T-helper 1 cell treated with Interleukin-12 subunit alpha and Interleukin-12 subunit beta and Interleukin-4 antibody, amounts not matched to agents 30 μg/mL and 1 μg/mL, for 36 hours (primary cell): ENCODE measurements around the gene ATG2B.

ENCODE experiments used
- H3K27ac Mint-ChIP-seq: one replicate; pipeline ENCODE4 v1.8.0; 2021; ENCODE audit warnings: mild to moderate bottlenecking, mixed read lengths
- H3K27me3 Mint-ChIP-seq: one replicate; pipeline ENCODE4 v1.8.0; 2021; ENCODE audit warnings: low read depth, mixed read lengths
- H3K36me3 Mint-ChIP-seq: one replicate; pipeline ENCODE4 v1.8.0; 2021; ENCODE audit warnings: low read depth, mixed read lengths
- H3K4me1 Mint-ChIP-seq: one replicate; pipeline ENCODE4 v1.8.0; 2021; ENCODE audit warnings: low read depth, mixed read lengths
- H3K4me3 Mint-ChIP-seq: one replicate; pipeline ENCODE4 v1.8.0; 2021; ENCODE audit warnings: mild to moderate bottlenecking, moderate library complexity, mixed read lengths
- H3K9me3 Mint-ChIP-seq: one replicate; pipeline ENCODE4 v1.8.0; 2021; ENCODE audit warnings: mixed read lengths

The ATG2B gene

DNA sequence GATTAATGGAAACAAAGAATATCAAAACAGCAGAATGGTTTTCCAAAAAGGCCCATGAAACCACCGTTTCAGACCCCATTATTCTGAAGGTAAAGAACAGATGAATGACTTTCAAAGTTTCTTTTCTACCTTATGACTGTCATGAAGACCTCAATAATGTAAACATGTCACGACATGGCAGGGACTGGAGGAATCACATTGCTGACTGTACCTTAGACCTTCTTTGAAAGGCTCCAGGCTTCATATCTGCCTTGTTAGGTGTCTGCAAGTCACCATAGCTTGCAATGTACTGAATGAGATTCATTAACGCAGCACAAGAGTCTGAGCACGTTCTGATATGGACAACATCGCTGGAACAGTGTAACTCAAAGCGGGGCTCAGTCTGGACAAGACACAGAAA lies 52.2 kb downstream of the ATG2B start:
- peaks cover 17% of the 10 kb centered on the region for H3K36me3 Mint-ChIP-seq
- no peaks in the 10 kb centered on the region for H3K4me1 Mint-ChIP-seq
- no peaks in the 10 kb centered on the region for H3K27me3 Mint-ChIP-seq
- H3K9me3 Mint-ChIP-seq = no peaks in the 10 kb centered on the region
- H3K4me3 Mint-ChIP-seq = no peak overlapping the region
- H3K27ac Mint-ChIP-seq = no peak overlapping the region

DNA sequence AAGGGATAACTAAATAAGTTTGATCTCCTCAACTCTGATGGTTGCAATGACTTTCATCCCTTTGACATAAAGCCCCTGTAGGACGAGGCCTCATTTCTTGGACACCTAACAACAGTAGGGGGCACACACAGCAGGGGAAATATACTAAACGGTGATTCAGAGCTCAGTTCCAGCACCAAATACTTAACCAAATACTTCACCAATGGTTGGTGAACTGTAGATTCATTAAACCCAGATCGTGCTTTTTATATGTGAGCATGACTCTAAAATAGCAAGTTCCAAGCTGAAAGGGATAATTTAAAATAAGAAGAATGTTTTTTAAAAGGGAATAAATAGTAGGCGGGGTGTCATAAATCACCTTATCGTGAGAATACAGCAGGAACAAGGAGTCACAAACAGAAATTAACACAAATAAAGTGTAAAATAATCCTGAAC lies 53.2 kb downstream of the ATG2B start:
- H3K9me3 Mint-ChIP-seq = no peaks in the 10 kb centered on the region
- H3K36me3 Mint-ChIP-seq = peaks cover 18% of the 10 kb centered on the region
- no peak overlapping the region for H3K4me3 Mint-ChIP-seq
- no peaks in the 10 kb centered on the region for H3K27me3 Mint-ChIP-seq
- H3K27ac Mint-ChIP-seq = peak overlapping the region; percentile 47
- H3K4me1 Mint-ChIP-seq = no peaks in the 10 kb centered on the region

DNA sequence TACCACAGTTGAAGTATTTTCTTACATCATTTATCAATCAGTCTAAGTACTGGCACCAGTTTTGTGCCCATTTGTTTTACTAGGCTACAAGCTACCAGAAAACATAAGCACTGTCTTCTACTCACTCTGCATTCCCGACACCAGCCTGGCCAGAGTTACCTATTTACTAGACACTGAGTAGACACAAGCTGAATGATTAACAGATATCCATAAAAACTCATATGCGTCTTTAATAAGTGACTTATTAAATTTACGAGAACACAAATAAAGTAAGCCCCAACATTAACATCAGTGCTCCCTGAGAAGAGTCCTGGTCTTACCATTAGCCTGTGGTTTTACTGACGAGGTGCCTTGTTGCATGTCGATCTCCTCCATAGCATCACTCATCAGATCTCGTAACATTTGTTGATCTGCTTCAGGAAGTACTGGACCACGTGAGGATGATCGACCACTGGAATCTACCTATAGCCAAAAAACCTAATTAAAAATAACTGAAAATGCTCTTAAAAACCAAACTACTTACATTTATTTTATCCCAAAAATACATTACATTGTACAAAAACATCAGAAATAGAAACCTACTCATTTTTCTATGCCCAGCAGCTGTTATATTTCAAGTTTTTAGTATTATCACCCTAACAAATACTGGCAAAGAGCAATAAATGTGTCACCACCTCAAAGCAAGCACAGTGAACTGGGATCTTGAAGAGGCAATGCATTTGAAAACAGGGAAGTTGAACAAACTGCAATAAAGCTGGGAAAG lies 53.8 kb downstream of the ATG2B start:
- H3K4me3 Mint-ChIP-seq = no peak overlapping the region
- peaks cover 20% of the 10 kb centered on the region for H3K36me3 Mint-ChIP-seq
- no peaks in the 10 kb centered on the region for H3K9me3 Mint-ChIP-seq
- H3K27ac Mint-ChIP-seq = no peak overlapping the region
- no peaks in the 10 kb centered on the region for H3K27me3 Mint-ChIP-seq
- H3K4me1 Mint-ChIP-seq = no peaks in the 10 kb centered on the region

DNA sequence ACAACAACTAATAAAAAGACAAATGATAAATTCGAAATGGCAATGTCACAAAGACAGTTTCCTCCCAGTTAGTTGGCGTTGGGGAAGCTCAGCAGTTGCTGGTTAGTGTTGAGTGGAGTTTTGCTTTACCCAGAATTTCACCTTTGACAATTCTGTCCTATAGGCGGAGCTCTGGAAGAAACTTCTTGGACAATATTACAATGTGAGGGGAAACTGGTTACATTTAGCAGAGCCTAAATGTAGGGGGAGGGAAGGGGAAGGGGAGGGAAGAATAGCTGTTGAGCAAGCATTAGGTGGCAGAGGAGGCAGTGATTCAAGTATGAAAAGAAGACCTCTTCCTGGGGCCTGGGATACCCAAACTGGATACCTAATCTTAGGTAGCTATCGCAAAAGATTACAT lies 55.7 kb downstream of the ATG2B start:
- H3K9me3 Mint-ChIP-seq = no peaks in the 10 kb centered on the region
- H3K27ac Mint-ChIP-seq = no peak overlapping the region
- no peak overlapping the region for H3K4me3 Mint-ChIP-seq
- H3K27me3 Mint-ChIP-seq = no peaks in the 10 kb centered on the region
- peaks cover 18% of the 10 kb centered on the region for H3K36me3 Mint-ChIP-seq
- no peaks in the 10 kb centered on the region for H3K4me1 Mint-ChIP-seq

DNA sequence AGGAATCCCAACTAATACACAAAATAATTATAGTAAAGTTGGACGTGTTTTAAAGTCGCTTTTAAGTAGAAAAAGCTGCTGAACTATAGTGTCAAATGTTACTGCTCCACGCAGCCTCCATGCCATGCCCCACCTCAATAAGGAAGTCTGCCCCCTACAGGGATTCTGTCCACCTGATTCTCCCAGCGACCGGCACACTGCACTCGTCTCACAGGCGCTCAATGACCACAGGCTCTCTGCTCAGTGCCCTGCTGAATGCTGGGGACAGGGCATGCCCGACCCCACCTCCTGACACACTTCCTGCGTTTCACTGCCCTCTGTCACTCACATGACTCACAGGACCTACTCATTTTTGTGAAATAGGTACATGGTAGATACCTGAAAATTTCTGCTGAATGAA lies 58.2 kb downstream of the ATG2B start:
- no peaks in the 10 kb centered on the region for H3K27me3 Mint-ChIP-seq
- H3K4me1 Mint-ChIP-seq = no peaks in the 10 kb centered on the region
- H3K4me3 Mint-ChIP-seq = no peak overlapping the region
- no peaks in the 10 kb centered on the region for H3K9me3 Mint-ChIP-seq
- peaks cover 19% of the 10 kb centered on the region for H3K36me3 Mint-ChIP-seq
- H3K27ac Mint-ChIP-seq = no peak overlapping the region

DNA sequence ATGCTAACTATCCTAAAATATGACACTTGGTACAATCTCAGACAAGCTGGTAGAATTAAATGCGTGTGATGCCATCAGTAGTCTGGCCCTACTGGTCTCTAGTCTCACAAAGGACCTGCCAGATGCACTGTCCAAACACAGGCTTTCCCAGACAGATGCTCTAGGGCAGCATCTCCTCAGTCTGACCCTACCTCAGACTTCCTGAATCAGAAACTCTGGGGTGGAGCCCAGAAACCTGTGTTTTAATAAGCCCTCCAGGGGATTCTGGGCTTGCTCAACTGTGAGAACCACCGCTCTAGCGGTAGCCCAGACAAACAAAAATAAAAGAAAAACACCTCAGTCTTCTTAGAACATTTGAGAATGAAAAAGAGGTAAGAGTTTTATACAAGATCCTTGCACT lies 59.2 kb downstream of the ATG2B start:
- no peaks in the 10 kb centered on the region for H3K27me3 Mint-ChIP-seq
- no peaks in the 10 kb centered on the region for H3K4me1 Mint-ChIP-seq
- H3K36me3 Mint-ChIP-seq = peaks cover 17% of the 10 kb centered on the region
- H3K27ac Mint-ChIP-seq = no peak overlapping the region
- no peaks in the 10 kb centered on the region for H3K9me3 Mint-ChIP-seq
- no peak overlapping the region for H3K4me3 Mint-ChIP-seq

DNA sequence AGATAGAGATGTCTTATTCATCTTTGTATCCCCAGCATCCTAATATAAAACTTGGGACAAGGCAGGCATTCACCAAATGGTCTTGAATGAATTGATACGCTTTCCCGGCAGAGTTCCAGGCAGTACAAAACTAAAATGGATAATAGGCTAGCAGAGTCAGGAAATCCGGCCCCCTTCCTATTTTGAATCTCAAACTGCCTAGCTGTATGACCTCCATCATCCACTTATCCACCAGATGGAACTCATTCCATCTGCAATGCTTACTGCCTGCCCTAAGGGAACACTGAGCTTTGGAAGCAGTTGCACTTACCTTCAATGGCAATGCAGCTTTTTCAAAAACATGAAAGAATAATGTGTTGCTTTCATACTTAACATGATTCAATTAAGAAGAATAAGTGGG lies 63.7 kb downstream of the ATG2B start:
- H3K4me1 Mint-ChIP-seq = no peaks in the 10 kb centered on the region
- H3K36me3 Mint-ChIP-seq = peaks cover 12% of the 10 kb centered on the region
- H3K27ac Mint-ChIP-seq = no peak overlapping the region
- no peaks in the 10 kb centered on the region for H3K27me3 Mint-ChIP-seq
- no peaks in the 10 kb centered on the region for H3K9me3 Mint-ChIP-seq
- H3K4me3 Mint-ChIP-seq = no peak overlapping the region

DNA sequence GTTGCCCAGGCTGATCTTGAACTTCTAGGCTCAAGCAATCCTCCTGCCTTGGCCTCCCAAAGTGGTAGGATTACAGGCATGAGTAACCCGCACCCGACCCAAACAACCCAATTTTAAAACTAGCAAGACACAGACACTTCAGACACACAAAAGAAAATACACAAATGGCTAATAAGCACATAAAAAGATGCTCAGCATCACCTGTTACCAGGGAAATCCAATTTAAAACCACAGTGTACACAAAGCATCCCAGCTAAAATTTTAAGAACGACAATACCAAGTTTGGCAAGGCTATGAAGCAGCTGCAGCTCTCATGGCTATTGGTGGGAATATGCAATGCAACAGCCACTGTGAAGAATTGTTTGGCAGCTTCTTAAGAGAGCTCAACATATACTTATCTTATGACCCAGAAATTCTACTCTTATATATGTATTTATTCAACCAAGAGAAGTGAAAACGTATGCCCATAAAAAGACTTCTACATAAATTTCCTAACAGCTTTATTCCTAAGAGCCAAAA lies 65.1 kb downstream of the ATG2B start:
- H3K36me3 Mint-ChIP-seq = peaks cover 16% of the 10 kb centered on the region
- H3K4me1 Mint-ChIP-seq = no peaks in the 10 kb centered on the region
- H3K27ac Mint-ChIP-seq = no peak overlapping the region
- H3K27me3 Mint-ChIP-seq = no peaks in the 10 kb centered on the region
- no peaks in the 10 kb centered on the region for H3K9me3 Mint-ChIP-seq
- no peak overlapping the region for H3K4me3 Mint-ChIP-seq

DNA sequence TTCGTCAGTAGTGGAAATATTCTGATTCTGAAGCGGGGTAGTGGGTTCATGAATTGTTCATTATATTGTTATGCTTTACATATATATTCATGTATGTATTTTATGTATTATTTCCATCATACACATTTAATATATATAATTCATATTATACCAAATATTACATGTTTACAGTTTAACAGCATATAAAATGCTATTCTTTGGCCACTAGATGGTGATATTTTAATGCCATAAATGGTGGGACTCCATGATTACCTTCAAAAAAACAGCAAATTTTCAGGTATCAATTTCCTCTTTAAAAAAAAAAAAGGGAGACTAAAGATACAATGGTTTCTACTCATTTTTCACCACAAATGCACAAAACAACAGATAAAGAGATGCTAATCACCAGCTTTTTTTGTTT lies 66.1 kb downstream of the ATG2B start:
- H3K27me3 Mint-ChIP-seq = no peaks in the 10 kb centered on the region
- H3K4me3 Mint-ChIP-seq = no peak overlapping the region
- no peaks in the 10 kb centered on the region for H3K9me3 Mint-ChIP-seq
- H3K27ac Mint-ChIP-seq = no peak overlapping the region
- H3K4me1 Mint-ChIP-seq = no peaks in the 10 kb centered on the region
- peaks cover 15% of the 10 kb centered on the region for H3K36me3 Mint-ChIP-seq

DNA sequence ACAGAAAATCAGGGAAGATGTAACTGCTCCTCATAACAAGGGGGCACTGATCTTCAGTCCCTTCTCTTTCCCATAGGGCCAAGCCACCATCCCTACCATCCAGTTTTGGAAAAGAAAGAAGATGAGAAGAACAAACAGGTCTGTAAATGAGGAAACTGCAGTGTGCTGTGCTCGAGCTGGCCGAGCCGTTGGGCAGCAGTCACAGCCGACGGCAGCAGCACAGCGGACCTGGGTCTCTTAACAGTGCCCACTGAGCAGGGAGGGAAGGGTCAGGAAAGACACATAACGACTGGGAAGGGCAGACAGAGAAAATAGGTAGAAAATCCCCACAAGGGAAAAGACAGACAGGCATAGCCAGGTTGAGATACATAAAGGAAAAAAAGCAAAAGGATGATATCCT lies 68.9 kb downstream of the ATG2B start:
- H3K27ac Mint-ChIP-seq = no peak overlapping the region

DNA sequence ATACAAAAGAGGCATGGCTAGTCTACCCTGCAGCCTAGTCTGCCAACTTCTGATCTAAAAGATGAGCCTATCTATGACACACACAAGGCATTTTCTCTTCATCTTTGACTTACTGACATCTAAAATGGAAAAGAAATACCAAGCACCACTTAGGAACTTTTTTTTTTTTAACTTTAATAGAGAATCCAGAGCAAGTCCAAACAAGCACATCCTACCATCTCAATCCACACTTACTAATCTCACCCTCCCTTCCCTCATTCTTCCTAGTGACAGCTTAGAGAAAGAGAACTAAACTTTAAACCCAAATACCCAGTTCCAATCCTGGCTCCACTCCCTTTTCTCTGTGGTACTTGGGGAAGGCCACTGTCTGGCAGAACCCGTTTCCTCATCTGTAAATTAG lies 75.3 kb downstream of the ATG2B start:
- no peaks in the 10 kb centered on the region for H3K9me3 Mint-ChIP-seq
- H3K27me3 Mint-ChIP-seq = no peaks in the 10 kb centered on the region
- no peaks in the 10 kb centered on the region for H3K4me1 Mint-ChIP-seq
- no peak overlapping the region for H3K4me3 Mint-ChIP-seq
- peaks cover 10% of the 10 kb centered on the region for H3K36me3 Mint-ChIP-seq
- H3K27ac Mint-ChIP-seq = no peak overlapping the region

More for the DNA sequence above, 68.9 kb downstream of the ATG2B start:
- no peaks in the 10 kb centered on the region for H3K4me1 Mint-ChIP-seq
- peaks cover 9% of the 10 kb centered on the region for H3K36me3 Mint-ChIP-seq
- H3K4me3 Mint-ChIP-seq = no peak overlapping the region
- H3K9me3 Mint-ChIP-seq = no peaks in the 10 kb centered on the region
- H3K27me3 Mint-ChIP-seq = no peaks in the 10 kb centered on the region

DNA sequence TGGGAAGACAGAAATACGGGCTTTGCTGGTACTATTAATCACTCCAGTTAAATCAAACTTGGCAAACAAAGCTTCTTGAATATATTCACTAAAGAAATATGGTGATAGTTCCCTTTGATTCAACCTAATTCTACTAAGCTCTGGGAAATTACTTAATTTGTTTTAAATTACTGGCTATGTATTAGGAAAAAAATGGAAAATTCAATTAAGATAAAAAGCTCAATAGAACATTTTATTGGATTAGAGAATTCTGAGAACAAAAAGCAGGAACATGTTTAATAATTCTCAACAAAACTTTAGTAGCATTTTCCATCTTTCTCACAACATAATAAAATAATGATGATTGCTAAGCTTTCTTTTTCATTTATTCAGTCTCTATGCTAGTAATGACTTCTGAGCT lies 76.9 kb downstream of the ATG2B start:
- peaks cover 10% of the 10 kb centered on the region for H3K36me3 Mint-ChIP-seq
- H3K27ac Mint-ChIP-seq = no peak overlapping the region
- H3K9me3 Mint-ChIP-seq = no peaks in the 10 kb centered on the region
- no peaks in the 10 kb centered on the region for H3K4me1 Mint-ChIP-seq
- no peaks in the 10 kb centered on the region for H3K27me3 Mint-ChIP-seq
- no peak overlapping the region for H3K4me3 Mint-ChIP-seq

DNA sequence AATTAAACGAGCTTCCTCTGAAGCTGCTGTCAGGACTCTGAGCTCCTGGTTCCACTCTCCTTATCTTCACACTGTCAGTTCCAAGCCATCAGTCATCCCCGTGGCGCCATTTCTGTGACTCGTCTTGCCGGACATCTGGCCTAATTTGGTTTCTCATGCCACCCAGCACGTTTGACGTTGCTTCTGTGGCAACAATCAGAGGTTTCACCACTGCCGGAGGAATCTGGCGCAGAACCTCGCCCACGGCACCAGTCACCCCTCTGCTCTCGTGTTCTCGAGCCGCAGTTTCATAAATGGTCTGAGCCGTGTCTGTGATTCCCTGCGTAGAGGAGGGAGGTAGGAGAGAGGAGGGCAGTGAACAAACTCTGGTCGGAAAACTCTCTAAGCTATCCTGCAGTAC lies 77.5 kb downstream of the ATG2B start:
- Mint-ChIP-seq H3K27me3 (no peaks in the 10 kb centered on the region), H3K4me3 (no peak overlapping the region), H3K27ac (no peak overlapping the region), H3K36me3 (peaks cover 10% of the 10 kb centered on the region), H3K9me3 (no peaks in the 10 kb centered on the region), H3K4me1 (no peaks in the 10 kb centered on the region)

DNA sequence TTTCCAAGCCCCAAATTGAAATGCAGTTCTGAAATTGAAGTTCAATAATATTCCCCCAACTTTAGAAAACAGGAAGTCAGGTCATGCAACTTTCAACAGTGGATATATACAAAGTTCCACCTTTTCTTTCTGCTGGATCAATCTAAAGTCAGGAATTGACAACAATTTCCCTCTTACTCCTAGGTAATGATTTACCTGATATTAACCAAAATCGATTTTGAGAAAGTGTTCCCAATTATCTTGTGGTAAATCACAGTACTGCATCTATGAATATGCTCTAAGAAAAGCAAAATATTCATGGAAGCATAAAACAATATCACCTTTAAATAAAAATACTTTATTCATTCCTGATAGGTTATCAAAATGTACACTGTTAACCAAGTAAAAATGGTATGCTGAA lies 78.7 kb downstream of the ATG2B start:
- Mint-ChIP-seq H3K36me3 (peaks cover 10% of the 10 kb centered on the region), H3K27me3 (no peaks in the 10 kb centered on the region), H3K4me3 (no peak overlapping the region), H3K4me1 (no peaks in the 10 kb centered on the region), H3K27ac (no peak overlapping the region), H3K9me3 (no peaks in the 10 kb centered on the region)

DNA sequence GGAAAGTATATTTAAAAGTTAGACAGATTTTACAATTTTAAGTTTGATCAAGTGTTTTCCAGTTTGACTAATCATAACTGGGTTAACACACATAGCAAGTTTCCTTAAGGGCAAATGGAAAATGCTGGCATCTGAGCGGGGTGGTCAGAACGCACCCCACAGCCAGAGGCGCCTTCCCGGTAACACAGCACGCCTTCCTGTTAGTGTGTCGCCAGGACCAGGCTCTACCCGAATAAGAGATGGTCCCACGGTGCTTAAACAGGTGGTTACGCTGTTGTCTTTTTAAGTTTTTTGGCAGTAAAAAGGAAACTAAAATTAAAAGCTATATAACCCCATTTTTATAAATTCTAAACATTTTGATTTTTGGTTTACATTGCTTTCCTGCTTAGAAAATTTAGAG lies 79.1 kb downstream of the ATG2B start:
- no peak overlapping the region for H3K27ac Mint-ChIP-seq
- peaks cover 10% of the 10 kb centered on the region for H3K36me3 Mint-ChIP-seq
- H3K4me3 Mint-ChIP-seq = no peak overlapping the region
- no peaks in the 10 kb centered on the region for H3K4me1 Mint-ChIP-seq
- no peaks in the 10 kb centered on the region for H3K9me3 Mint-ChIP-seq
- H3K27me3 Mint-ChIP-seq = no peaks in the 10 kb centered on the region
